ENCODE results near the gene FAM117A.

GRCh38 chr17:49715717-49716279 is 48.1 kb downstream of the FAM117A start:
- no peak for TF ChIP-seq CTCF (IDR thresholded peaks at IDR 0.05 in 2 of 3, conservative IDR thresholded peaks at IDR 0.05 in 1 of 3; ENCODE audit: control insufficient read depth in 2 of 3, extremely low read depth in 1 of 3, insufficient read depth in 1 of 3, low read depth in 3 of 3, low read length in 3 of 3)
- TF ChIP-seq ETV6 (conservative IDR thresholded peaks at IDR 0.05 in 1 of 2, IDR thresholded peaks at IDR 0.05 in 1 of 2; ENCODE audit: borderline replicate concordance in 1 of 2, low read depth in 1 of 2): no peak
- no peak for TF ChIP-seq FOXM1 (IDR thresholded peaks at IDR 0.05; ENCODE audit: low read depth, low read length)
- no peak for TF ChIP-seq ZZZ3 (IDR thresholded peaks at IDR 0.05; ENCODE audit: control insufficient read depth, insufficient read length, low read depth)

Data from GM12878 (cell line).